CD14-positive monocyte (primary cell): ENCODE measurements around the gene SFTPD. TPM values are rescaled to one million over a fixed set of nuclear protein-coding genes. Genes with fewer than 3 reads are reported as not detected.

Source experiments
- DNase-seq, 3 donors: peaks; one replicate each; pipeline ENCODE4 v3.0.0-alpha.2; 2011 to 2022
- H2AFZ ChIP-seq: 2 replicates; pipeline ENCODE4 v1.6.0; 2012; ENCODE audit warnings: mild to moderate bottlenecking, low read depth, low read length, inconsistent platforms; ENCODE audit not compliant: insufficient read depth, poor library complexity, severe bottlenecking
- H3K27ac ChIP-seq, 2 donors: 1 replicate in 1 of 2; 2 replicates in 1 of 2; pipeline ENCODE4 v1.5.1; 2012 to 2013; ENCODE audit warnings: low read length in 2 of 2, control low read depth in 1 of 2, inconsistent platforms in 1 of 2, low read depth in 1 of 2, mild to moderate bottlenecking in 1 of 2
- H3K27me3 ChIP-seq, 2 donors: one replicate each; pipeline versions ENCODE4 v1.6.0 to v1.6.1; 2011 to 2013; ENCODE audit warnings: low read length in 2 of 2; ENCODE audit not compliant: control insufficient read depth in 2 of 2, insufficient read depth in 2 of 2
- H3K36me3 ChIP-seq, 2 donors: replicated peaks in 1 of 2; 1 replicate in 1 of 2; 2 replicates in 1 of 2; pipeline versions ENCODE4 v1.5.1 to v1.6.1; 2012 to 2013; ENCODE audit warnings: low read length in 2 of 2, control low read depth in 1 of 2, inconsistent platforms in 1 of 2, mild to moderate bottlenecking in 1 of 2; ENCODE audit not compliant: insufficient read depth in 2 of 2, control insufficient read depth in 1 of 2
- H3K4me1 ChIP-seq, 2 donors: 1 replicate in 1 of 2; 2 replicates in 1 of 2; pipeline versions ENCODE4 v1.5.1 to v1.6.1; 2012 to 2013; ENCODE audit warnings: low read length in 2 of 2, control low read depth in 1 of 2, inconsistent platforms in 1 of 2, mild to moderate bottlenecking in 1 of 2, moderate library complexity in 1 of 2; ENCODE audit not compliant: insufficient read depth in 2 of 2, control insufficient read depth in 1 of 2
- H3K4me2 ChIP-seq: replicated peaks from 2 replicates; pipeline ENCODE3; 2012; ENCODE audit warnings: low read length, moderate library complexity, mild to moderate bottlenecking; ENCODE audit not compliant: poor library complexity, severe bottlenecking; ENCODE audit errors: extremely low read depth
- H3K4me3 ChIP-seq, 3 experiments: fragments of 200-600 bp in 1 of 3; sonication (generic) in 1 of 3; replicated peaks in 1 of 3; 1 replicate in 2 of 3; 2 replicates in 1 of 3; pipeline ENCODE4 v1.5.1; 2011 to 2013; ENCODE audit warnings: low read length in 3 of 3, mild to moderate bottlenecking in 3 of 3, control low read depth in 2 of 3, low read depth in 2 of 3, inconsistent platforms in 1 of 3, moderate library complexity in 1 of 3
- H3K79me2 ChIP-seq: 2 replicates; pipeline ENCODE4 v1.6.0; 2012; ENCODE audit warnings: mild to moderate bottlenecking, control low read depth, inconsistent platforms, low read length, moderate library complexity; ENCODE audit not compliant: insufficient read depth
- H3K9ac ChIP-seq: 2 replicates; pipeline ENCODE4 v1.6.0; 2017; ENCODE audit warnings: low read length, mild to moderate bottlenecking; ENCODE audit not compliant: insufficient read depth, poor library complexity, severe bottlenecking
- H3K9me3 ChIP-seq, 2 donors: replicated peaks in 1 of 2; 1 replicate in 1 of 2; 2 replicates in 1 of 2; pipeline versions ENCODE4 v1.5.1 to v1.6.1; 2012 to 2013; ENCODE audit warnings: low read length in 2 of 2, control low read depth in 1 of 2; ENCODE audit not compliant: control insufficient read depth in 1 of 2, insufficient read depth in 1 of 2
- H4K20me1 ChIP-seq: 2 replicates; pipeline ENCODE4 v1.6.0; 2012; ENCODE audit warnings: mild to moderate bottlenecking, low read length, control low read depth, moderate library complexity; ENCODE audit not compliant: insufficient read depth
- H3K27ac Mint-ChIP-seq, 7 donors: one replicate each; pipeline ENCODE4 v1.8.0; 2020; ENCODE audit warnings: mild to moderate bottlenecking in 7 of 7, mixed read lengths in 7 of 7, moderate library complexity in 6 of 7, inconsistent platforms in 2 of 7
- H3K27me3 Mint-ChIP-seq, 3 donors: one replicate each; pipeline ENCODE4 v1.8.0; 2021 to 2022; ENCODE audit warnings: low read depth in 3 of 3, mild to moderate bottlenecking in 3 of 3, mixed read lengths in 3 of 3, moderate library complexity in 3 of 3, inconsistent platforms in 1 of 3
- H3K36me3 Mint-ChIP-seq, 2 donors: one replicate each; pipeline ENCODE4 v1.8.0; 2020; ENCODE audit warnings: mixed read lengths in 2 of 2, inconsistent platforms in 1 of 2, mild to moderate bottlenecking in 1 of 2
- H3K4me1 Mint-ChIP-seq: one replicate; pipeline ENCODE4 v1.8.0; 2020; ENCODE audit warnings: mild to moderate bottlenecking, mixed read lengths
- H3K4me3 Mint-ChIP-seq, 2 donors: one replicate each; pipeline ENCODE4 v1.8.0; 2020; ENCODE audit warnings: mild to moderate bottlenecking in 2 of 2, mixed read lengths in 2 of 2, moderate library complexity in 1 of 2
- H3K9me3 Mint-ChIP-seq, 7 donors: one replicate each; pipeline ENCODE4 v1.8.0; 2020 to 2022; ENCODE audit warnings: mixed read lengths in 7 of 7, mild to moderate bottlenecking in 6 of 7, moderate library complexity in 6 of 7, inconsistent platforms in 2 of 7
- CTCF ChIP-seq: fragments of 200-600 bp; IDR thresholded peaks from one replicate; pipeline ENCODE4 v1.8.0; 2022; ENCODE audit warnings: antibody characterized with exemption, mild to moderate bottlenecking
- WGBS: methylation state at CpG from one replicate; pipeline ENCODE4 v1.1.5; 2013; ENCODE audit warnings: missing lambda C conversion rate; ENCODE audit not compliant: insufficient coverage; 5-methylcytosine and 5-hydroxymethylcytosine counted together
- intact Hi-C, 2 donors: fragments of 100-400 bp; cut with micrococcal nuclease; formaldehyde crosslinking; loops; one replicate each; pipeline versions ENCODE4 v1.15.0 to v1.15.1; 2023
- polyA plus RNA-seq, 3 donors: library from polyadenylated mRNA; depleted of rRNA in 1 of 3; unstranded in 2 of 3; stranded (reverse) in 1 of 3; fragments of 300-500 nt in 2 of 3; fragments of >200 nt in 1 of 3; fragmentation: Illumina TruSeq in 2 of 3; gene quantifications; 1 replicate in 2 of 3; 2 replicates in 1 of 3; pipeline ENCODE4 v1.2.3, GENCODE V29; 2012 to 2021

SFTPD gene
- polyA plus RNA-seq, 3 donors = 0.84 to 1.4 (median 1.2) TPM

- Histone ChIP-seq H3K27me3 (peaks cover 9 to 19% of the 10 kb centered on the region in 2 donors), H3K9me3 (no peaks in the 10 kb centered on the region), H3K27ac (no peak overlapping the region), H3K9ac (no peak overlapping the region), H4K20me1 (no peaks in the 10 kb centered on the region), H3K4me3 (no peak overlapping the region), H3K4me2 (no peak overlapping the region), H3K36me3 (no peaks in the 10 kb centered on the region), H3K4me1 (no peaks in the 10 kb centered on the region), H2AFZ (no peak overlapping the region), H3K79me2 (no peaks in the 10 kb centered on the region)
- Mint-ChIP-seq H3K4me1 (no peaks in the 10 kb centered on the region), H3K4me3 (no peak overlapping the region), H3K27ac (no peak overlapping the region), H3K9me3 (no peaks in the 10 kb centered on the region), H3K27me3 (peaks cover 23 to 31% (median 27%) of the 10 kb centered on the region in 3 donors), H3K36me3 (no peaks in the 10 kb centered on the region)
- WGBS = no CpG with 5 or more reads among the region's 2 CpGs
- DNase-seq = no peak
- TF ChIP-seq CTCF = no peak
- intact Hi-C loops = no loop called here
Measured at GRCh38 chr10:79910836-79911235, 38.1 kb downstream of the SFTPD start.

GRCh38 chr10:79910344-79910743, 38.6 kb downstream of the SFTPD start:
- intact Hi-C loops = no loop called here
- H3K9ac ChIP-seq = no peak overlapping the region
- WGBS = 88% methylated on average over 1 of the region's 3 CpGs

More at GRCh38 chr10:79910344-79910743, 38.6 kb downstream of the SFTPD start:
- H3K4me2 ChIP-seq = no peak overlapping the region
- H3K27ac ChIP-seq = no peak overlapping the region
- peaks cover 26 to 36% (median 32%) of the 10 kb centered on the region in 3 donors for H3K27me3 Mint-ChIP-seq
- H3K79me2 ChIP-seq = no peaks in the 10 kb centered on the region
- H3K4me1 Mint-ChIP-seq = peaks cover 2% of the 10 kb centered on the region
- peaks cover 0 to 3% of the 10 kb centered on the region in 2 donors for H3K9me3 ChIP-seq
- H4K20me1 ChIP-seq = no peaks in the 10 kb centered on the region
- H3K36me3 Mint-ChIP-seq = no peaks in the 10 kb centered on the region
- peaks cover 0 to 2% (median 0%) of the 10 kb centered on the region in 7 donors for H3K9me3 Mint-ChIP-seq
- no peaks in the 10 kb centered on the region for H3K36me3 ChIP-seq
- no peak for TF ChIP-seq CTCF
- H3K27ac Mint-ChIP-seq = no peak overlapping the region
- peaks cover under 1 to 2% of the 10 kb centered on the region in 2 donors for H3K4me1 ChIP-seq
- H3K27me3 ChIP-seq = peaks cover 14 to 24% of the 10 kb centered on the region in 2 donors
- H3K4me3 ChIP-seq = no peak overlapping the region
- no peak overlapping the region for H3K4me3 Mint-ChIP-seq
- DNase-seq = no peak
- no peak overlapping the region for H2AFZ ChIP-seq
